Stimulated activated CD8-positive, alpha-beta memory T cell treated with anti-CD3 and anti-CD28 coated beads, Interleukin-2, amount 100 ng/mL, for 48 hours (primary cell): Measurements from ENCODE around the gene SF3B6.
A peak's percentile ranks its signal among the peaks of the same experiment; 100 is the strongest.
"Not testable (repeated sequence)": the region's sequence is repeated elsewhere in the genome, so short reads cannot be mapped to it uniquely, and the experiment has no call there.

Source experiments
- DNase-seq, 2 donors: peaks; one replicate each; pipeline ENCODE4 v3.0.0-alpha.2; 2020; ENCODE audit warnings: low read depth in 2 of 2

SF3B6 gene

GRCh38 chr2:24093270-24093669 is 17.1 kb upstream of the SF3B6 start:
- not testable (repeated sequence) for DNase-seq

DNA sequence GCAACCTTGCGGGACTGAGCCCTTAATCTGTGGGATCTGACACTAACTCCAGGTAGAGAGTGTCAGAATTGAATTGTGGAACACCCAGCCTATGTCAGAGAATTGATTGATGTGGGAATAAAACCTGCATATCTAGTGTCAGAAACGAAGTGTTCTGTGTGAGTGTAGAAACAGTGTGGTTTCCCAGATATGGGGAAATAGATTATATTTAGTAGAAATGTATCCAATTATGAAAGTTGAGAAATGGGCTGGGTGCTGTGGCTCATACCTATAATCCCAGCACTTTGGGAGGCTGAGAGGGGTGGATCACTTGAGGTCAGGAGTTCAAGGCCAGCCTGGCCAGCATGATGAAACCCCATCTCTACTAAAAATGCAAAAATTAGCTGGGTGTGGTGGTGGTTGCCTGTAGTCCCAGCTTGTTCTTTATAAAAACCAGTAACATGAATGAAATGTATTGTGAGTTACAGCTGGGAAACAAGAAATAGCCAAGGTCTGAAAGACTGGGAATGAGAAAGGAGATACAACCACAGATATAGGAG is 12.8 kb upstream of the SF3B6 start:
- DNase-seq = no peak

GRCh38 chr2:24087032-24087431 is 10.9 kb upstream of the SF3B6 start:
- no peak for DNase-seq

- DNase-seq = no peak
Measured at GRCh38 chr2:24086241-24086640, 10.1 kb upstream of the SF3B6 start.

DNA sequence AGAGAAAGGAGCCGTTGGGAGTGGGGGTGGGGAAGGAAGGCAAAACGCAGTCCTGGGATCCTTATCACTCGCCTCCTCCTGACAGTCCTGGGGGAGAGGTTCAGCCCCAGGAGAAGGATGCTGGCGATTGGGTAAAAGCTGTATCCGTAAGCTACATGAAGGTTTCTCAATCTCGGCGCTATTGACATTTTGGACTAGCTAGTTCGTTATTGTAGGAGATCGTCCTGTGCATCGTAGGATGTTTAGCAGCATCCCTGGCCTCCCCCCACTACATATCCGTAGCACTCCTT is 9.0 kb upstream of the SF3B6 start:
- DNase-seq = no peak

DNA sequence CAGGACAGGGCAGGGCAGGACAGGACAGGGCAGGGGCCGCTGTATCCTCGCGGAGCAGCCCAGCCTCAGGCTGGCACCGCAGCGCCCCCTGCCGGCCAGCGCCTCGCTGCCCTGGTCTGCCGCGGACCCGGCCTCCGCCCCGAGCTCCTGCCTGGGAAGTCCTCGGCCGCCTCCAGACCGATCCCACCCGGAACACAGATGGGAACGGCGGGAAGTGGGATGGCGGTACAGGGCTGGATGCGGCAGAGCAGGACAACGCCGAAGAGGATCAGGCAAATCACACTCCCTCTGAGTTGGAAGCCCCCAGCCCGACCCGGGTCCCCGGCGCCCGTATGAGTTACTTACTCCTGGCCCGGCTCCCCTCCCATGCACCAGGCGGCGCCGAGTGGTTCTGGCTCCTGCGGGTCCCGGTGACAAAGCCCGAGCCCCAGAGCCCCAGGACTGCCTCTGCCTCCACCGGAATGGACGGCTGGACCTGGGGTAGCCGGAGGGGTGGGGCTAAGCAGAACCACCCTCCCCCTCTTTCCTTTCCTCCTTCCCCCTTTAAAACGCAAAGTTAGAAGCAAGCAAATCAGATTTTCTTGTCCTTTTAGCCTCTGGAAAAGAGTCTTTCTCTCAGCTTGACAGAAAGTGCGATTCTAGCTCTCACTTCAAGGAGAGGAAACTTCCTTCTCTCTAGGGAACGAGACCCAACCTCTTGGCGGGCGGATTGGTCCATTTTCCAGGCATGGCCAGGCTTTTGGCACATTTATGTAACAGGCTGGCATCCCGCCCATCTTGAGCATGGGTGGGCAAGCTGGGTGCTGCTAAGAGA is 8.5 kb upstream of the SF3B6 start, which contains the start of gene TP53I3:
TP53I3 (minus strand) TSS at position 449 of the 814 bp plus-strand sequence. CDS start 508 bp downstream, outside the sequence.
- peak; percentile 75 to 89 for DNase-seq

DNA sequence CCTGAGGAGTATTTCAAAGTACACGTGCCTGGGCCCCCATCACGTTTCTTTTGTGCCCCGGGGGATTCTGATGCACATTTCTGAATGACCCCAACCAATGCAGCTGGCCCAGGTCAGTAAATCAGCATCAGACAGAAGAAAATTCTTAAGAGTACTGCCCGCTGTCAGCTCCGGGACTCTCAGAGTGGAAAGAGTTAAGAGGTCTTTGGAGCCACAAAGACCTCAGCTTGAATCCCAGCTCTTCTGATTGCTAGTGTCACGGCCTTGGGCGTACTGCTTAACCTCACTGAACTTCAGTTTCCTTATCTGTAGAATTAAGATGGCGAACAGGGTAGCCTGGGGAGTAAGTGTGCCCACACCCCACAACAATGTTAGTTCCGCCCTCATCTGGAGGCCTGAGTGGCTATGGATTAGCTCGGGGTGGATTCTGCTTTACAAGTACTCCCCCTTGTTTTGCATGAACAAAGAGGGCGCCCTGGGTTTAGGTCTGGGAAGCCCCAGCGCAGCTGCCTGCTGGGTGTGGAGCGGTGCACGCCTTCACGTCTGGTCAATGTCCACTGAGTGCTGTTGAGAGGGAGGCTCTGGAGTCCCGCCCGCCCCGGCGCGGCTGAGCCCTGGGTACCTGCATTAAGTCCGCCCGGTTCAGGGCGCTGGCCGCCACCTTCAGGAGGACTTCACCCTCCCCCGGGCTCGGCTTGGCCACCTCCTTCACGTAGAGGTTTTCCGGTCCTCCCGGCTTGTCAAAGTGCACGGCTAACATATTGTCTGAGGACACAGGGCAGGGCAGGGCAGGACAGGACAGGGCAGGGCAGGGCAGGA is 7.7 kb upstream of the SF3B6 start:
- no peak for DNase-seq

GRCh38 chr2:24082787-24083566 is 6.9 kb upstream of the SF3B6 start:
- no peak for DNase-seq

- no peak for DNase-seq
Measured at GRCh38 chr2:24080701-24081100, 4.6 kb upstream of the SF3B6 start.

DNA sequence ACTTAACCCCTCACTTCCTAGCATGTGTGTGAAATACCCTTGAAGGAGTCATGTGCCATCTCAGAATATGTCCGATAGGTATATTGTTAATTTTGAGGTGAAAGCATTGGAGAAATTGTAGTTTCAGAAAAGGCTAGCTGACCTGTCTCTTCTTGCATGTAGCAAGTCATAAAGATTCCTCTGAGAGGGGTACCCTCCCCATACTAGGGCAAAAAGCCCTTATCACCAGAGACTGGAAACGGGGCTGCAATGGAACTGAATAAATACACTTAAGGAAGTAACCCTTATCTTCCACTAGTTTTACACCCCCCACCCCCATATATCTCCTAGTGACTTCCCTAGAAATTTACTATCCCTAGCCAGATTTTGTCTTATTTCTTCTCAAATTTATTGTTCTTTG is 1.8 kb upstream of the SF3B6 start:
- no peak for DNase-seq

GRCh38 chr2:24077535-24077877 is 1.4 kb upstream of the SF3B6 start:
- no peak for DNase-seq

DNA sequence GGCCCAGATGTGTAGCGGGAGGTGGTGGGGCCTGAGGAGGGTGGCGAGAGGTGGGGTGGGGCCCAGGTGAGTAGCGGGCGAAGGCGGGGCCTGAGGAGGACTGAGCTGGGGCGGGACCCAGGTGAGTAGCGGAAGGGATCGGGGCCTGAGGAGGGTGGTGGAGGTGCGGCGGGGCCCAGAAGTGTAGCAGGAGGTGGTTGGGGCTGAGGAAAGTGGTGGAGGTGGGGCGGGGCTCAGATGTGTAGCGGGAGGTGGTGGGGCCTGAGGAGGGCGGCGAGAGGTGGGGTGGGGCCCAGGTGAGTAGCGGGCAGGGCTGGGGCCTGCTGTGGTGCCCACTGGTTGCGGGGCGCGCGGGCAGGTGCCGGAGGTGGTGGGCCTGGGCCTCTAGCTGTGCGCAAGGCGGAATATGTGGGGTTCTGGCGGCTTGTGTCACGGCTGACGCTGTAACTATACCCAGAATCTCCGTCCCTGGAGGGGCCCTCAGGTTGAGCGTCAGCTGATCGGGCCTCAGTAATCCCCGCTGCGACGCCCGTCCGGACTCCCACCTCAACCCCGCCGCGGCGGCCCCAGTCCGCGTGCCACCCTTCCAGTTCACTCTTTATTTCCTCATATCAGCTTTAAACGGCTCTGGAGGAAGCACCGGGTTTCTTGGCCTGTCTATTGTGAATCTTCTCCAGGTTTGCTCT is 866 bp upstream of the SF3B6 start:
- DNase-seq = no peak

DNA sequence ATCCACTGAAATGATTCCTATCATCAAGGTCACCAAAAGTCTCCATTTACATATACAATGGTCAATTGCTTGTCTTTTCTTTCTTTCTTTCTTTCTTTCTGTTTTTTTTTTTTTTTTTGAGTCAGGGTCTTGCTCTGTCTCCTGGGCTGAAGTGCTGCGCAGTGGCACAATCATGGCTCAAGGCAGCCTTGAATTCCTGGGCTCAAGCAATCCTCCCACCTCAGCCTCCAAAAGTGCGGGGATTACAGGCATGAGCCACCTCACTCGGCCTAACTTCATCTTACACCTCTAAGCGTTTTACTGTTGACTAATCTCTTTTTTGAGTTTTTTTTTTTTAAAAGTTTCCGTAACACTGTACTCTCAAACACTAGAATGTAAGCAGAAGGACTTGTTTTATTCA is 867 bp downstream of the SF3B6 start:
- no peak for DNase-seq

GRCh38 chr2:24073816-24074215 is 2.3 kb downstream of the SF3B6 start:
- DNase-seq = no peak

DNA sequence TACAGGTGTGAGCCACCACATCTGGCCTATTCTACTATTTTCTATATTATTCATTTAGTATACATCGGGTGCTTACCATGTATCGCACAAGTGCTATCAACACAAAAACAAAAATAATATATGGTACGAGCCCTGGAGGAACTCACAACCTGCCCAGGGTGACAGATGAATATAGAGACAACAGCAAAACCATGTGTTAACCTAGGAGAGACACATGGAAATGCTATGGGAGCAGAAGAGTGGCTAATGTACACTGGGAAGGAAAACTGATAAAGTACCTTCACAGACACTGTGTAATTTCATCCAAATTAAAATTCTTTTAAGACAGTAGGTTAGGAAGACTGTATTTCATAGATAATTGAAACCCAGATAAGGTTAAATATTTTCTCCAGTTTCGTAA is 3.9 kb downstream of the SF3B6 start:
- DNase-seq = no peak

GRCh38 chr2:24065341-24065740 is 10.8 kb downstream of the SF3B6 start:
- no peak for DNase-seq

- no peak for DNase-seq
Measured at GRCh38 chr2:24058564-24059271, 17.4 kb downstream of the SF3B6 start.

DNA sequence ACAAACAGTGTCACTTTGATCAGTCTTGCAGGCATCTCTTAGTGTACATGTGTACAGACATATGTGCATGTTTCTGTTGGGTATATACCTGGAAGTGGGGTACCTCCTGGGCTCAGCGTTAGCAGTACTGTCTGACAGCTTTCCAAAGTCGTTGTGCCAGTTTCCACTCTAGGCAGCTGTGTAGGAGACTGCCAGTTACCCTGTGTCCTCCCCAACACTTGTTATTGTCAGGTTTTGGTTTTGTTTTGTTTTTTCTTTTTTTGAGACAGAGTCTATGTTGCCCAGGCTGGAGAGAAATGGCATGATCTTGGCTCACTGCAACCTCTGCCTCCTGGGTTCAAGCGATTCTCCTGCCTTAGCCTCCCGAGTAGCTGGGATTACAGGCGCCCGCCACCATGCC is 20.4 kb downstream of the SF3B6 start:
- no peak for DNase-seq

DNA sequence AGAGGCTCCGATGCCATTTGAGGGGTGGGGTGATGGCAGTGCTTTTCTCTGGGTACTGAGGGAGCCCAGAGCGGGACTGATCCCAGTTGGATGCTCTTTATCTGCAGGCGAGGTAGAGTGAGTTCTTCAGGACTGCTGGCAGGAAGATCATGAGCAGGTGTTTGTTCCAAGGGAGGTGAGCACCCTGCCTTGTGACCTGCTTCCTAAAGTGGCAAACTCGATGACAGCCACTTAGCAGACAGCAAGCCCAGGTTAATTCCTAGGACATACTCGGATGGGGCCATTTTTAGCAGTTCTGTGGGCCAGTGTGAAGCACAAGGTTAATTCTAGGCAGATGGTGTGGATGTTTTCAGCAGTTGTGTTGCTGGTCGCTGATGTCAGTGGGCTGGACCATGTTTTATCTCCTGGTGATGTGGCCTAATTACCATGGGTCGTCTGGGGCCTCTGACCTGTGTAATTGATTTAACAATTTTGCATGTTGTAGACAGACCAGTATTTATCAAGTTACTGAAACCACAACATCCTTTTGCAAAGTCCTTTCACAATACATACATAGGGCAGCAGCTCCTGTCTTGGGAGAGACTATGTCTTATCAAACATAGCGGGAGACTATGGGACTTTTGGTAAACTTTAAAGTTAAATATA is 21.6 kb downstream of the SF3B6 start:
- DNase-seq = no peak

GRCh38 chr2:24052951-24053350 is 23.2 kb downstream of the SF3B6 start:
- DNase-seq = no peak

DNA sequence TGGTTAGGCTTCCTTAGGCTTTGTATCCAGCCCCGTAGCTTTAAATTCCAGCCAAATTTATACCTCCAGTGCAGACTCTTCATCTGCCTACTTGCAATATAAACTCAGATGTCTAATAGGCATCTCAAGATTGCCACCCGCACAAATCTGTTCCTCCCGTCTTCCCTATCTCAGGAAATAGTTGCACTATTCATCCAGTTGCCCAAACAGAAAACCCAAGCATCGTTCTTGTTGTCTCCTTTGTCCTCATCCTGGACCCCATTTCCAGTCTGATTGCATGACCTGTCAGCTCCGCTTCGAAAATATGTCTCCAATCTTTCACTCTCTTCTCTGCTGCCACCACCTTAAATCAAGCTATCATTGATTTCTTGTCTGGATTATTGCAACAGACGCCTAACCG is 24.3 kb downstream of the SF3B6 start:
- DNase-seq = no peak
